GM13977 (cell line): ENCODE data around the gene FBLL1.
"Not testable (repeated sequence)": the region's sequence is repeated elsewhere in the genome, so short reads cannot be mapped to it uniquely, and the experiment has no call there.

Experiments
- DNase-seq: peaks from one replicate; pipeline ENCODE4 v3.0.0; 2012; ENCODE audit warnings: low spot score
- in situ Hi-C: fragments of 300-500 bp; cut with MboI; formaldehyde crosslinking; loops from one replicate; pipeline ENCODE4 v1.12.0; 2022; ENCODE audit warnings: low sequenced_read_pairs, low pct_unique_long_range_greater_than_20kb, mixed read lengths, inconsistent platforms; ENCODE audit not compliant: unreplicated experiment
- TF ChIP-seq, protein P1 (sequence below): IDR thresholded peaks from 2 replicates; pipeline ENCODE4 v1.5.1; 2012; ENCODE audit warnings: mild to moderate bottlenecking, control low read depth; ENCODE audit not compliant: insufficient read depth; ENCODE audit errors: extremely low read depth, missing control alignments

Gene FBLL1

DNA sequence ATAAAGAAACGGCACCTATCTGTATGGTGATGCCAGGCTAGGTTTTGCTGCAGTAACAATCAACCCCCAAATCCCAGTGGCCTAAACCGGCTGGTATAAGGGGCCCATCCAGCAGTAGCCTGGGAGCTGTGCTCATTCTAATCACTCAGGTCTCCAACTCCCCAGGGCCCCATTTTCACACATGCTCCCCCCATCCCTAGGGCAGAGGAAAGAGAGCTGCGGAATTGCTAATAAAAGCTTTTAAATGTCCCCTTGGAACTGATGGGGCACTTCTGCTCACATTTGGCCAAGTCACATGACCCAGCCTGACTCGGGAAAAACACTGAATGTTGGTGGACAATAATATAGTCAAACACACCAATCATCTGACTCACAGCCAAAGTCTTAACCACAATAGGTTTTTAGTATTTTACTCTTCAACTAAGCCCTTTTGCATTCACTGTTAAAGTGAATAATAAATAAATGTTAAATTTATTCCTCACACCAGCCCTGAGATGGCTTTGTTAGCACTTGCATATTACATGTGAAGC lies 1.6 kb downstream of the FBLL1 start:
- no peak for DNase-seq
- TF ChIP-seq, protein P1, sequence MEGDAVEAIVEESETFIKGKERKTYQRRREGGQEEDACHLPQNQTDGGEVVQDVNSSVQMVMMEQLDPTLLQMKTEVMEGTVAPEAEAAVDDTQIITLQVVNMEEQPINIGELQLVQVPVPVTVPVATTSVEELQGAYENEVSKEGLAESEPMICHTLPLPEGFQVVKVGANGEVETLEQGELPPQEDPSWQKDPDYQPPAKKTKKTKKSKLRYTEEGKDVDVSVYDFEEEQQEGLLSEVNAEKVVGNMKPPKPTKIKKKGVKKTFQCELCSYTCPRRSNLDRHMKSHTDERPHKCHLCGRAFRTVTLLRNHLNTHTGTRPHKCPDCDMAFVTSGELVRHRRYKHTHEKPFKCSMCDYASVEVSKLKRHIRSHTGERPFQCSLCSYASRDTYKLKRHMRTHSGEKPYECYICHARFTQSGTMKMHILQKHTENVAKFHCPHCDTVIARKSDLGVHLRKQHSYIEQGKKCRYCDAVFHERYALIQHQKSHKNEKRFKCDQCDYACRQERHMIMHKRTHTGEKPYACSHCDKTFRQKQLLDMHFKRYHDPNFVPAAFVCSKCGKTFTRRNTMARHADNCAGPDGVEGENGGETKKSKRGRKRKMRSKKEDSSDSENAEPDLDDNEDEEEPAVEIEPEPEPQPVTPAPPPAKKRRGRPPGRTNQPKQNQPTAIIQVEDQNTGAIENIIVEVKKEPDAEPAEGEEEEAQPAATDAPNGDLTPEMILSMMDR, result no peak
- in situ Hi-C loops, result no loop called here

DNA sequence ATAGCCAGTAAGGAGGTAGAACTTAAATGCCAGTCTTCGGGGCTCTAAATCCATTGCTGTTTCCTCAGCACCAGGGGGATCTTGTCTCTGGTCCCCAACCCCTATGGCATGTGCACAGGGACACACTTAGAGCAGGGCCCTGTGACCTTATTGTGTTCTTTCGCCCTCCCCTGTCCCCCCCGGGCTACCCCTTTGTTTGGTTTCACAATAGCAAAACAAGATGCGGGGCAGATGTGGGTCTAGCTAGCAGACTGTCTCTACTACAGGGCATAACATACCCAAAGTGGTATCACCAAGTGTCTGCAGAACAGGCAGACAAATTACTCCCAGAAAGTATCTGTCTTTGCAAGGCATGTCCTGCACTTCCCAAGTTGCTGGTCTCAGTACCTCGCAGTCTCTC lies 2.1 kb downstream of the FBLL1 start:
- in situ Hi-C loops, result no loop called here
- DNase-seq, result no peak
- TF ChIP-seq, protein P1, result no peak

DNA sequence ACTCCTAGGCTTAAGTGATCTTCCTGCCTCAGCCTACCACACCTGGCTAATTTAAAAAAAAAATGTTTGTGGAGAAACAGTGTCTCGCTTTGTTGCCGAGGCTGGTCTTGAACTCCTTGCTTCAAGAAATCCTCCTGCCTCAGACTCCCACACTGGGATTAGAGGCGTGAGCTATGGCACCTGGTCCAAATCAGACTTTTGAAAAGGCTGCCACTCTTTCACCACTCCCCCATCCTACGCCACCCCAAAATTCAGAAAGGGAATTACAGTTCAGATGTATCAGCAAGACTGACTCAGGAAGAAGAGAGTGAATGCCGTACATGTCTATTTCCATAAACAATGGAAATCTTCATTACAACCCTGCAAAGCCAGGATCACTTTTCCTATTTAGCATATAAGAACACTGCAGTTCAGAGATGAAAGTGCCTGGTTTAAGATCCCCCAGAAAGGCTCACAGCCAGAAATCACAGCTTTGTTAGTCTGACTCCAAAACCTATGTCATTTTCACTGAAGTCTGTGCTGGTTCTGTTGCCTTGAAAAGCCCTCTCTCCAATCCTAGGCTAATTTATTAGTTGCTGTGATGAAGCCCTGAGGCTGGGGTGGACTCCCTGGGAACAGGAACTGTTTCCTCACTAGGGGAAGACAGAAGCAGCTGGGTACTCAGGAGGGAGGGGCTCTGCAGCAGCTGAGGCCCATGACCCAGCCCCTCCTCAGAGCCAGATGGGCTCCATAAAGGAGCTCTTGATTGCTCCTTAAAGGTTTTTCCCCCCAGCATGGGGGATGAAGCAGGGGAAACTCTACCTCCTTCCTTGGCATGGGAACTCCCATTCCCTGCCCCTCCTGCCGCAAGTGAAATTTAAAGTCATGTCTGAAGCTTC lies 3.1 kb downstream of the FBLL1 start:
- no peak for DNase-seq
- in situ Hi-C loops, result no loop called here
- TF ChIP-seq, protein P1, result no peak

DNA sequence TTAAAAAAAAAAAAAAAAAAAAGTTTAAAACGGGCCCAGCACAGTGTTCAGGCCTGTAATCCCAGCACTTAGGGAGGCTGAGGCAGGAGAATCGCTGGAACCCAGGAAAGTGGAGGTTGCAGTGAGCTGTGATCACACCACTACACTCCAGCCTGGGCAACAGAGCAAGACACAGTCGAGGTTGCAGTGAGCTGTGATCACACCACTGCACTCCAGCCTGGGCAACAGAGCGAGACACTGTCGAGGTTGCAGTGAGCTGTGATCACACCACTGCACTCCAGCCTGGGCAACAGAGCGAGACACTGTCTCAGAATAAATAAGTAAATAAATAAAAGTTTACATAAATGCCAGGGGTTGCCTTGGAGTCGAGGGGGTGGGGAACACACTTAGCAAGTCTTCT lies 5.2 kb downstream of the FBLL1 start:
- DNase-seq, result not testable (repeated sequence)

DNA sequence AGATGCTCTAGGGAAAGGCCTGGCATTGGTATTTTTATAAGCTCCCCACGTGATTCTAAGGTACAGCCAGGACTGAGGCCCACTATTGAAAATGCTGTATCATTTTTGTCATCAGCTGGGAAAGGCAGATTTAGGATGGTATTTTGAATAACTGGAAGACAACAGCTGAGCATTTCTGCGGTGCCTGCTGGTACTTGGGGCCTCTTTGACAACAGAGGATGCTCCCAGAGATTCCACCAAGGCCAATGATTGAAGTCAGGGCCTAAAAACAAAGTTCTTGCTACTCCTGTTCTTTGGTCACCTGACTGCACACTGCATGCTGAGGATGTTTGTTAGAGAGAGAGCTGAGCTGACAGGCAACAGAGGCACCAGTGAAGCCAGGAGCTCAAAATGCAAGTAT lies 8.1 kb downstream of the FBLL1 start:
- DNase-seq, result no peak

More for the DNA sequence above, 5.2 kb downstream of the FBLL1 start:
- in situ Hi-C loops, result not testable (repeated sequence)

DNA sequence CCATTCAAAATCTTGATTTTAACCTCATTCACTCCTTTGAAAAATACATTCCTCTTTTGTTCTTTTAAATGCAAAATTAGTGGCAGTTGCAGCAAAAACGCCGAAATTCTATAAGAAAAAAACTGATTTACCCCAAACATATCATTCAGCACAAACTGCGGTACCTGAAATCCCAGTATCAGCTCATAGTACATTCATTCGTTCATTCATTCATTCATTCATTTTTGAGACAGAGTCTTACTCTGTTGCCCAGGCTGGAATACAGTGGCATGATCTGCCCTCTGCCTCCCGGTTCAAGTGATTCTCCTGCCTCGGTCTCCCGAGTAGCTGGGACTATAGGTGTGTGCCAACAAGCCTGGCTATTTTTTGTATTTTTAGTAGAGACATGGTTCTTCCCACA lies 20.4 kb downstream of the FBLL1 start:
- in situ Hi-C loops, result no loop called here
- TF ChIP-seq, protein P1, result no peak
- no peak for DNase-seq

More for the DNA sequence above, 8.1 kb downstream of the FBLL1 start:
- TF ChIP-seq, protein P1, result no peak
- in situ Hi-C loops, result no loop called here

DNA sequence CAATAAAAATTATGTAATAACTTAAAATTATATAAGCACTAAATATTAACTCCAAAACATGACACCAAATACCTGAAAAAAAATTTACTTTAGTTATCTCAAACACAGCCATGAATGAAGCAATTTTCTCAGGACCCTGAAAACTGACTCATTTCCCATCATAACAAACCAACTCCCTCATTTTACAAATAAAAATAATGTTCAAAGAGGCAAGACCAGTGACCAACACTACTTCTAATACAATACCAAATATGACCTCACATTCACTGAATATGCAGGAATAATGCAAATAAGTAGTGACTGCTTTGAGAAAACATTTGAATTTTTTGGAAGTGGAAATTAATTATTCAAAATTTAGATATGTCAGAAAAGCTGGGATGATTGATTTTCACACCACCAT lies 21.6 kb downstream of the FBLL1 start:
- TF ChIP-seq, protein P1, result no peak
- in situ Hi-C loops, result no loop called here
- DNase-seq, result no peak
